Epidermal melanocyte (primary cell): ENCODE data around the gene NSUN6.
"Not testable (repeated sequence)": the region's sequence is repeated elsewhere in the genome, so short reads cannot be mapped to it uniquely, and the experiment has no call there.

Experiments used
- DNase-seq: peaks from one replicate; pipeline ENCODE4 v3.0.0; 2011; ENCODE audit warnings: low spot score; ENCODE audit not compliant: insufficient read length

The NSUN6 gene

GRCh38 chr10:18610517-18610916, 40.9 kb downstream of the NSUN6 start:
- no peak for DNase-seq

DNA sequence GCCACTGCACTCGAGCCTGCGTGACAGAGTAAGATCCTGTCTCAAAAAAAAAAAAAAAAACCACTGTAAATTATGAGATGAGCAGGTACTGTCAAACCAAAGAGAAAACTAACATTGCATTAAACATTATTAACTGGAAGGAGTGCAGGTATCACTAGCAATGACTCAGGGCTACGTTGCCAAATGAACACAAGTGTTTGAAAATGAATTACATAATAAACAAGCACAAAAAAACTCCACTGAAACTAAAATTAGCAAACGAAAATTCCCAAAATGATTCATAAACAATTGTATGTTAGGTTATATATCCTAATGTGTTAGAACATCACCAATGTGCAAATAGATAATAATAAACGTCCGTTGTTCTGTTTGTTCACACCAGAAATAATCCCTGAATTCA, 42.8 kb downstream of the NSUN6 start:
- no peak for DNase-seq

DNA sequence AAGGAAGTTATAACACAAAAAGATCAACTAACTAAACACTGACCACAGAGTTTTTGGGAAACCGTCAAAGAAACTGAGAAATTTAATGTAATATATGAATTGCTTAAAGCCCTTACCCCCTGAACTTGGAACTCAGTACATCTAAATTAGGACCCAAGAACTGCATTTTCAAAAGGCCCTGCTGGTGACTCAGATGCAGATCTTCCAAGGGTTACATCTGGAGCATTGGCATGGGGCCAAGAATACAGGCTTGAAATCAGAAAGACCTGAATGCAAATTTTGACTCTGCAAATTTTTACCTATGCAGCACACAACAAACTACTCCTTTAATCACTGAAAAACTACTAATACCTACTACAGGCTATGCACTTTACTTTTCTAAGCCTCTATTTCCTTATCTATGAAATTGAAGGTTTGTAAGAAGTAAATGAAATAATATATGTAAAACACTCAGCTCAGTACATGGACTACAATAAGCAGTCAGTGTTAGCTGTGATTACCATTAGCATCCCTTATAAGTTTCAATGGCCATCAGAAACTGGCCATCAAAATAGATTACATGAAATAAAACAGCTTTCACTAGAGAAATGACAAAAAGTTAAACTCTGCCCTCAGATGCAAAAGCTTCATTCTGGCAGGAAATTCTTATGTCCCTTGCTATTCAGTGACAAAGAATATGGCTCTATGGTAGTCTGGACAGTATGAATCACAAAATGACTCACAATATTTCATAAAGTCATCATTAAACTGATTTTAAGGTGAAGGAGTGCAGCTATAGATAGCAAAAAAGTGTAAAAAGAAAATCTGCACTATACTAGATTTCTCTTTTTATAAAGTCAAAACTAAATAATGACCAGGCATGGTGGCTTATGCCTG, 43.6 kb downstream of the NSUN6 start:
- peak; percentile 35 for DNase-seq

GRCh38 chr10:18606051-18606695, 45.2 kb downstream of the NSUN6 start:
- DNase-seq, result no peak

- no peak for DNase-seq
Measured at GRCh38 chr10:18601321-18601720, 50.1 kb downstream of the NSUN6 start.

DNA sequence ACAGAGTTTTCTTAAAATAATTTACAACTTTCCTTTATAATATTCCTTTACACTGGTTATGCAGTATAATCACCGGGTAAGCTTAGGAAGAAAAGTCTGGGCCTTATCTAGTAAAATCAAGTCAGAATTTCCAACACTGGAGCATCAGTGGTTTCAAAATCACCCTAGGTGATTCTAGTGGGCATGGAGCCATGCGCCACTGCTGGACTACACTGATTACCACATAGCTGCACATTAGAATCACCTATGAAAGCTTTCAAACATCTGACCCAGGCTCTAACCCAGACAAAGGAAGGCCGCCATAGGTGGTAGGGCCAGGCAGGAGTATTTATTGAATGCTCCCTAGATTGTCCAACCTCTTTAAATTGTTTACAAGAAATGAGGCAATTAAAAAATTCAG, 52.0 kb downstream of the NSUN6 start:
- DNase-seq, result no peak

DNA sequence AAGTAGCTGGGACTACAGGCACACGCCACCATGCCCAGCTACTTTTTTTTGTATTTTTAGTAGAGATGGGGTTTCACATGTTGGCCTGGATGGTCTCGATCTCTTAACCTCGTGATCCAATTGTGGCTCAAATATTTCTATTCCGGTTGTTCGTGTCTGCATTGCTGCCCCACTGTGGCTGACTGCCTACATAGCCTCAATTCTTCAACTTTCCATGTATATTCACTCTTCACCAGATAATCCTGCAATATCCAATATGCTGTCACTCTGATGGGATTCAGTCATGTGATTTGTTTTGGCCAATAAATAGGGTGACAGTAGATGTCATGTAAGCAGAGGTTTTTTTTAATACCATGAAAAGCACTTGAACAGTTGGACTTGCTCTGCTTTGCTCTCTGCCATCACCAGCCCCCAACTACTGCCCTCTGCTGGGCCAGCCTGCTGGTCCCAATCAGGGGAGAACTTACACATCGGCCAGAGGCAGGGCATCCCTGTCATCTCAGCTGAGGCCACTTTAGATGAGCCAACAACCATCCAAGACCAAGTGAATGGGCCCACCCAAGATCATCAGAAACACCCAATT, 56.7 kb downstream of the NSUN6 start:
- no peak for DNase-seq

- DNase-seq, result not testable (repeated sequence)
Measured at GRCh38 chr10:18591141-18591540, 60.2 kb downstream of the NSUN6 start.

GRCh38 chr10:18586637-18587036, 64.8 kb downstream of the NSUN6 start:
- DNase-seq, result not testable (repeated sequence)

- DNase-seq, result no peak
Measured at GRCh38 chr10:18583575-18584270, 67.7 kb downstream of the NSUN6 start.

- DNase-seq, result no peak
Measured at GRCh38 chr10:18582803-18583202, 68.6 kb downstream of the NSUN6 start.

DNA sequence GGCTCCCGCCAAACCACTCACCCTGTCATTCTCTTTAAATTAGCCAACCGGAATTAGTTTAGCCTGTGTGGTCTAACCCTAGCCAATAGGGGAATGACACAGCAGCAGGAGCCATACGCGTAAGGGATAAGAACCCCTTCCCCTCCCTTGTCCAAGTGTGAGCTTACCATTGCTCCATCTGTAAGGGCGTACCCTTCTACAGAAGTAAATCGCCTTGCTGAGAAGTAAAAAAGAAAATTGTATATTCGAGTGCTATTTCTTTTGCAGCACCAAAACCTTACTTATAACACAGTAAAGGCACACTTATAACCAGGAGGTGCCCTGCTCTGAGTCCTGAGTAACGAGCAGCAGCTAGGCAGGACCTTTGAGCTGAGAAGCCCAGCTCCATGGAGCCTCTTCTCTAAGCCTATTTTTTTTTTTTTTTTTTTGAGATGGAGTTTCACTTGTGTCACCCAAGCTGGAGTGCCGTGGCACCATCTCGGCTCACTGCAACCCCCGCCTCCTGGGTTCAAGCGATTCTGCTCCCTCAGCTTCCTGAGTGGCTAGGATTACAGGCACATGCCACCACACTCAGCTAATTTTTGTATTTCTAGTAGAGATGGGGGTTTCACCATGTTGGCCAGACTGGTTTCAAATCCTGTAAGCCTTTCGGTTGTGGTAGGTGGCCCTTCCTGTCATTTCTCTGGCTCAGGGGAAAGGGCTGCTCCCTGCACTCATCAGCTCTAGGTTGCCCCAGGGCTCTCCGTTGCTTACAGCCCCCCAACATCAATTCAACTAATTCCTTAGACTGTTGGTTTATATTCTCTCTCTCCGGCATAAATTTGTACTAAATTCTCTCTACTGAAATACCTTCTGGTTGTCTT, 73.3 kb downstream of the NSUN6 start:
- no peak for DNase-seq

- DNase-seq, result no peak
Measured at GRCh38 chr10:18576586-18576985, 74.8 kb downstream of the NSUN6 start.

- DNase-seq, result no peak
Measured at GRCh38 chr10:18572959-18573561, 78.3 kb downstream of the NSUN6 start.

DNA sequence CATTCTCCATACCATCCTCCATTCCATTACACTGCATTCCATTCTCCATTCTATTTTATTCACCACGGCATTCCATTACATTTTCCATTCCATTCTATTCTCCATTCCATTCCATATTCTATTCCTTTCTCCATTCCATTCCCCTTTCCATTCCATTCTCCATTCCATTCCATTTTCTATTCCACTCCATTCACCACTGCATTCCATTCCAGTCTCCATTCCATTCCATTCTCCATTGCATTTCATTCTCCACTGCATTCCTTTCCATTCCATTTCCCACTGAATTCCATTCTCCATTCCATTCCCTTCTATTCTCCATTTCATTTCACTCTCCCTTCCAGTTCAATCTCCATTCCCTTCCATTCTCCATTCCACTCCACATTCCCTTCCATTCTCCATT, 79.6 kb downstream of the NSUN6 start:
- no peak for DNase-seq

GRCh38 chr10:18571076-18571475, 80.3 kb downstream of the NSUN6 start:
- no peak for DNase-seq

DNA sequence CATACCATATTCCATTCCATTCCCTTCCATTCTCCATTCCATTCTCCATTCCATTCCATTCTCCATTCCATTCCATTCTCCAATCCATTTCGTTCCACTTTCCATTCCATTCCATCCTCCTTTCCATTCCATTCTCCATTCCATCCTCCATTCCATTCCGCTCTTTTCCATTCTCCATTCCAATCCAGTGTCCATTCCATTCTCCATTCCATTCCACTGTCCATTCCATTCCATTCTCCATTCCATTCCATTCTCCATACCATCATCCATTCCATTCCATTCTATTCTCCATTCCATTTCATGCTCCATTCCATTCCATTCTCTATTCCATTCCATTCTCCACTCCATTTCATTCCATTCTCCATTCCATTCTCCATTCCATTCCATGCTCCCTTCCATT, 81.0 kb downstream of the NSUN6 start:
- not testable (repeated sequence) for DNase-seq

GRCh38 chr10:18567343-18567856, 84.0 kb downstream of the NSUN6 start:
- no peak for DNase-seq

DNA sequence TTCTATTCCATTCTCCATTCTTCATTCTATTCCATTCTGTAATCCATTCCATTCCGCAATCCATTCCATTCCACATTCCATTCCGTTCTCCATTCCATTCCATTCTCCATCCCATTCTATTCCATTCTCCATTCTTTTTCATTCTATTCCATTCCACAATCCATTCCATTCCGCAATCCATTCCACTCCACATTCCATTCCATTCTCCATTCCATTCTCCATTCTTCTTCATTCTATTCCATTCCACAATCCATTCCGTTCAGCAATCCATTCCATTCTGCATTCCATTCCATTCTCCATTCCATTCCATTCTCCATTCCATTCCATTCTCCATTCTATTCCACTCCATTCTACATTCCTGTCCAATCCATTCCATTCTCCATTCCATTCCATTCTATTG, 85.2 kb downstream of the NSUN6 start:
- no peak for DNase-seq

DNA sequence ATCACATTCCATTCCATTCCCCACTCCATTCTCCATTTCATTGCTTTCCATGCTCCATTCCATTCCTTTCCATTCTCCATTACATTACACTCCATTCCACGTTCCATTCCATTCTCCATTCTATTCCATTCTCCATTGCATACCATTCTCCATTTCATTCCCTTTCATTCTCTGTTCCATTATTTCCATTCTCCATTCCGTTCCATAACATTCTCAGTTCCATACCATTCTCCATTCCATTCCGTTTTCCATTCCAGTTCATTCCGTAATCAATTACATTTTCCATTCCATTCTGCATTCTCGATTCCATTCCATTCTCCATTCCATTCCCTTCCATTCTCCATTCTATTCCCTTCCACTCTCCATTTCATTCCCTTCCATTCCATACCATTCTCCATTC, 86.4 kb downstream of the NSUN6 start:
- no peak for DNase-seq
